Endothelial cell of umbilical vein (primary cell): ENCODE results near the gene HIVEP3. TPM values are rescaled to one million over a fixed set of nuclear protein-coding genes. Genes with fewer than 3 reads are reported as not detected.

ENCODE experiments used
- BruUV-seq: library from RNA; stranded (reverse); fragments of 400-500 nt; replicated peaks from 2 replicates; lab custom pipeline; 2021; lab: Mats Ljungman, UMichigan
- CTCF ChIA-PET: fragments of 300-600, 350-600 bp; sonication (Branson Sonifier 250); formaldehyde crosslinking; loops from one replicate; lab custom pipeline; 2021; ENCODE audit warnings: antibody characterized with exemption, inconsistent platforms; lab: Charles Lee
- POLR2A ChIA-PET: fragments of 300-600, 350-600 bp; sonication (Branson Sonifier 250); formaldehyde crosslinking; loops from one replicate; lab custom pipeline; 2021; ENCODE audit warnings: antibody characterized with exemption, inconsistent platforms; lab: Charles Lee
- DNase-seq: peaks from one replicate; pipeline ENCODE4 v3.0.0-alpha.2; 2011; ENCODE audit warnings: low read depth, low spot score
- FAIRE-seq: peaks from 2 replicates; lab custom pipeline; 2011; peaks lifted over from hg19 to GRCh38; lab: Jason Lieb, UNC
- H2AFZ ChIP-seq: 2 replicates; pipeline ENCODE4 v1.6.0; 2012; ENCODE audit warnings: low read depth, low read length, control low read depth, inconsistent platforms
- H3K27ac ChIP-seq: 2 replicates; pipeline ENCODE4 v1.5.1; 2011; ENCODE audit warnings: low read depth, mild to moderate bottlenecking, control low read depth, low read length, moderate library complexity; ENCODE audit not compliant: insufficient read depth
- H3K27me3 ChIP-seq, 2 experiments: 2 replicates each; pipeline versions ENCODE4 v1.6.0 to v1.6.1; 2011; ENCODE audit warnings: low read length in 2 of 2, mixed read lengths in 1 of 2; ENCODE audit not compliant: control insufficient read depth in 2 of 2, insufficient read depth in 2 of 2
- H3K36me3 ChIP-seq, 2 experiments: 2 replicates in 1 of 2; 3 replicates in 1 of 2; pipeline ENCODE4 v1.5.1; 2011; ENCODE audit warnings: low read length in 2 of 2, mild to moderate bottlenecking in 1 of 2, moderate library complexity in 1 of 2; ENCODE audit not compliant: control insufficient read depth in 2 of 2, insufficient read depth in 2 of 2; ENCODE audit errors: extremely low read depth in 1 of 2
- H3K4me1 ChIP-seq: 3 replicates; pipeline ENCODE4 v1.5.1; 2011; ENCODE audit warnings: mild to moderate bottlenecking, low read length; ENCODE audit not compliant: control insufficient read depth, insufficient read depth; ENCODE audit errors: extremely low read depth
- H3K4me2 ChIP-seq: 2 replicates; pipeline ENCODE4 v1.6.1; 2011; ENCODE audit warnings: low read length, control low read depth, mixed read lengths; ENCODE audit not compliant: insufficient read depth
- H3K4me3 ChIP-seq, 3 experiments: fragments of 200-600 bp in 1 of 3; sonication (generic), shearing (Covaris generic) in 1 of 3; replicated peaks in 1 of 3; 2 replicates each; pipeline ENCODE4 v1.5.1; 2011 to 2016; ENCODE audit warnings: control low read depth in 3 of 3, low read length in 3 of 3, mild to moderate bottlenecking in 2 of 3, inconsistent platforms in 1 of 3, low read depth in 1 of 3, moderate library complexity in 1 of 3; ENCODE audit not compliant: insufficient read depth in 1 of 3
- H3K79me2 ChIP-seq: 2 replicates; pipeline ENCODE4 v1.6.0; 2012; ENCODE audit warnings: low read length, inconsistent platforms; ENCODE audit not compliant: control insufficient read depth, insufficient read depth
- H3K9ac ChIP-seq: replicated peaks from 2 replicates; pipeline ENCODE3; 2011; ENCODE audit warnings: low read length, control low read depth; ENCODE audit not compliant: insufficient read depth; ENCODE audit errors: extremely low read depth
- H3K9me1 ChIP-seq: replicated peaks from 3 replicates; pipeline ENCODE4 v1.6.0; 2011; ENCODE audit warnings: mild to moderate bottlenecking, low read length; ENCODE audit not compliant: control insufficient read depth, insufficient read depth; ENCODE audit errors: extremely low read depth
- H3K9me3 ChIP-seq: replicated peaks from 2 replicates; pipeline ENCODE4 v1.5.1; 2012; ENCODE audit warnings: low read length, inconsistent platforms; ENCODE audit not compliant: control insufficient read depth, insufficient read depth
- H4K20me1 ChIP-seq: replicated peaks from 2 replicates; pipeline ENCODE3; 2011; ENCODE audit warnings: mild to moderate bottlenecking, low read length; ENCODE audit not compliant: control insufficient read depth, insufficient read depth; ENCODE audit errors: extremely low read depth
- EZH2 ChIP-seq: IDR thresholded peaks from 2 replicates; pipeline ENCODE4 v1.6.1; 2012; ENCODE audit warnings: borderline replicate concordance, low read depth, mild to moderate bottlenecking, moderate library complexity, low read length, inconsistent platforms; ENCODE audit not compliant: severe bottlenecking
- FOS ChIP-seq: IDR thresholded peaks from 2 replicates; pipeline ENCODE4 v1.6.1; 2011; ENCODE audit warnings: mild to moderate bottlenecking, low read length, moderate library complexity, borderline replicate concordance; ENCODE audit not compliant: insufficient read depth
- GATA2 ChIP-seq: IDR thresholded peaks from 2 replicates; pipeline ENCODE4 v1.7.0; 2011; ENCODE audit warnings: low read depth, mild to moderate bottlenecking, moderate library complexity, mixed read lengths, low read length; ENCODE audit not compliant: insufficient read length, insufficient read depth
- JUN ChIP-seq: IDR thresholded peaks from 2 replicates; pipeline ENCODE4 v1.6.1; 2011; ENCODE audit warnings: borderline replicate concordance, low read depth; ENCODE audit not compliant: insufficient read length, insufficient read depth
- MAX ChIP-seq: IDR thresholded peaks from 2 replicates; pipeline ENCODE4 v1.6.1; 2011; ENCODE audit not compliant: insufficient read depth, insufficient read length
- MYC ChIP-seq: IDR thresholded peaks from one replicate; pipeline ENCODE4 v1.6.1; 2011; ENCODE audit warnings: mild to moderate bottlenecking, low read depth, low read length
- POLR2A ChIP-seq: IDR thresholded peaks from 2 replicates; pipeline ENCODE4 v1.6.1; 2012; ENCODE audit warnings: low read depth, mild to moderate bottlenecking, control low read depth, low read length
- POLR2AphosphoS5 ChIP-seq: IDR thresholded peaks from 2 replicates; pipeline ENCODE4 v1.6.1; 2012; ENCODE audit warnings: low read depth, mild to moderate bottlenecking, control low read depth, low read length, moderate library complexity; ENCODE audit not compliant: insufficient read depth
- dilution Hi-C: fragments of 300-500 bp; cut with MboI; formaldehyde crosslinking; loops from one replicate; pipeline ENCODE4 v1.15.0; 2019; ENCODE audit warnings: low sequenced_read_pairs; ENCODE audit not compliant: extremely low pct_ligation_motif_present
- intact Hi-C: fragments of 100-400 bp; cut with micrococcal nuclease; formaldehyde crosslinking; loops from one replicate; pipeline ENCODE4 v1.10.0; 2022
- polyA plus RNA-seq, 4 experiments: library from polyadenylated mRNA; depleted of rRNA in 3 of 4; stranded (reverse) in 3 of 4; unstranded in 1 of 4; fragments of >200 nt; gene quantifications; 2 replicates each; pipeline versions ENCODE4 v1.2.1 to v1.2.3, GENCODE V29; 2011 to 2012; ENCODE audit warnings: missing spikeins in 1 of 4
- total RNA-seq: library from RNA; stranded (reverse); gene quantifications from 2 replicates; pipeline ENCODE4 v1.2.3, GENCODE V29; 2021
- TF ChIP-seq, protein P1 (sequence below), 2 donors: IDR thresholded peaks; 1 replicate in 1 of 2; 2 replicates in 1 of 2; pipeline ENCODE4 v1.5.1; 2011; ENCODE audit warnings: low read length in 2 of 2, mild to moderate bottlenecking in 2 of 2, moderate library complexity in 2 of 2, control low read depth in 1 of 2, inconsistent platforms in 1 of 2, low read depth in 1 of 2; ENCODE audit not compliant: insufficient read depth in 1 of 2; ENCODE audit errors: extremely low read depth in 1 of 2

Gene HIVEP3
- total and polyA plus RNA-seq, 2 donors (not counting 3 experiments of a cell fraction or from before 2014, with no cell fraction given) = 3.4 to 4.0 TPM

DNA sequence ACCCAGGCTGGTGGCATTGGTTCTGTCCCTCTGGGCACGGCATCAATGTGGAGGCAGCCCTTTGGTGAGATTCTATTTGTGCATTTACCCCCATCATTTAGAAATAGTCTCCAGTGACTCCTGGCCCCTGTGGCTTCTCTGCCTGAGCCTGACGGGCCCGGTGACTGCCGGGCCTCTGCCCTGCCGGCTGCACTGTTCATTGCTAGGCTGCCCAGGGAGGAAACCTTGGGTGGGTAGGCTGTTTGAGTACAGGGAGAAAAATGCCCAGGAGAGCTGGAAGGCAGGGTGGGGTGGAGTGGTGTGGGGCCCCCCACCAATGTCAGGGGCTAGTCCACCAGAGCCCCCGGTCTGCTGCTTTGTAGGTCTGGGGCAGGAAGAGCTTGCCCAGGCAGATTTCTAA, 410.9 kb downstream of the HIVEP3 start:
- H3K4me3 ChIP-seq = no peak overlapping the region
- no peak overlapping the region for H3K4me2 ChIP-seq
- DNase-seq (no peak), FAIRE-seq (no peak)
- intact Hi-C loops (no loop called here), dilution Hi-C loops (no loop called here)
- no peaks in the 10 kb centered on the region for H3K27me3 ChIP-seq
- ChIA-PET POLR2A (no interaction called here), CTCF (interaction anchor here (1.3 to 2.1 kb wide), 3 partner anchors 8 to 24 kb away, joined by 3 to 9 read pairs (median 3); partner anchors contain the start of gene EDN2)
- no peak overlapping the region for H3K9ac ChIP-seq
- H3K79me2 ChIP-seq = no peaks in the 10 kb centered on the region
- H4K20me1 ChIP-seq = no peaks in the 10 kb centered on the region
- H2AFZ ChIP-seq = no peak overlapping the region
- no peaks in the 10 kb centered on the region for H3K4me1 ChIP-seq
- no peak overlapping the region for H3K27ac ChIP-seq
- H3K36me3 ChIP-seq = no peaks in the 10 kb centered on the region
- H3K9me3 ChIP-seq = no peaks in the 10 kb centered on the region
- BruUV-seq = no TSS peak
- TF ChIP-seq GATA2 (no peak), MYC (no peak), POLR2AphosphoS5 (no peak), MAX (no peak), POLR2A (no peak), FOS (no peak), JUN (no peak), EZH2 (no peak)
- TF ChIP-seq, protein P1, sequence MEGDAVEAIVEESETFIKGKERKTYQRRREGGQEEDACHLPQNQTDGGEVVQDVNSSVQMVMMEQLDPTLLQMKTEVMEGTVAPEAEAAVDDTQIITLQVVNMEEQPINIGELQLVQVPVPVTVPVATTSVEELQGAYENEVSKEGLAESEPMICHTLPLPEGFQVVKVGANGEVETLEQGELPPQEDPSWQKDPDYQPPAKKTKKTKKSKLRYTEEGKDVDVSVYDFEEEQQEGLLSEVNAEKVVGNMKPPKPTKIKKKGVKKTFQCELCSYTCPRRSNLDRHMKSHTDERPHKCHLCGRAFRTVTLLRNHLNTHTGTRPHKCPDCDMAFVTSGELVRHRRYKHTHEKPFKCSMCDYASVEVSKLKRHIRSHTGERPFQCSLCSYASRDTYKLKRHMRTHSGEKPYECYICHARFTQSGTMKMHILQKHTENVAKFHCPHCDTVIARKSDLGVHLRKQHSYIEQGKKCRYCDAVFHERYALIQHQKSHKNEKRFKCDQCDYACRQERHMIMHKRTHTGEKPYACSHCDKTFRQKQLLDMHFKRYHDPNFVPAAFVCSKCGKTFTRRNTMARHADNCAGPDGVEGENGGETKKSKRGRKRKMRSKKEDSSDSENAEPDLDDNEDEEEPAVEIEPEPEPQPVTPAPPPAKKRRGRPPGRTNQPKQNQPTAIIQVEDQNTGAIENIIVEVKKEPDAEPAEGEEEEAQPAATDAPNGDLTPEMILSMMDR (IDR thresholded peaks at IDR 0.05; ENCODE audit: extremely low read depth in 1 of 2, insufficient read depth in 1 of 2, low read depth in 1 of 2, low read length in 2 of 2) = no peak
- no peaks in the 10 kb centered on the region for H3K9me1 ChIP-seq
